GM23338 (cell line): ENCODE measurements around the gene LRATD1. TPM values are rescaled to one million over a fixed set of nuclear protein-coding genes. Genes with fewer than 3 reads are reported as not detected.

Experiments
- ATAC-seq: fragments of 200-7000 bp; cut with Tn5 transposase; 3 replicates; pipeline ENCODE4 v1.9.1; 2020
- DNase-seq: peaks from one replicate; pipeline ENCODE4 v3.0.0-alpha.2; 2015; ENCODE audit warnings: low spot score
- H2AFZ ChIP-seq: fragments of 200-600 bp; sonication (generic); 2 replicates; pipeline ENCODE4 v1.8.0; 2016; ENCODE audit warnings: antibody characterized with exemption, mild to moderate bottlenecking, moderate library complexity
- H3F3A ChIP-seq: fragments of 200-600 bp; sonication (generic); replicated peaks from 2 replicates; pipeline ENCODE4 v1.8.0; 2017; ENCODE audit warnings: antibody characterized with exemption, mixed run types, low read depth
- H3K27ac ChIP-seq: fragments of 200-600 bp; sonication (generic); 2 replicates; pipeline ENCODE4 v1.6.1; 2016; ENCODE audit warnings: low read depth
- H3K27me3 ChIP-seq: fragments of 200-600 bp; sonication (generic); 2 replicates; pipeline ENCODE4 v1.8.0; 2016; ENCODE audit warnings: mild to moderate bottlenecking, mixed run types, moderate library complexity; ENCODE audit not compliant: insufficient read depth
- H3K36me3 ChIP-seq: fragments of 200-600 bp; sonication (generic); 2 replicates; pipeline ENCODE4 v1.8.0; 2016; ENCODE audit warnings: mild to moderate bottlenecking; ENCODE audit not compliant: insufficient read depth
- H3K4me1 ChIP-seq: fragments of 200-600 bp; sonication (generic); 2 replicates; pipeline ENCODE4 v1.8.0; 2016; ENCODE audit warnings: mild to moderate bottlenecking, moderate library complexity; ENCODE audit not compliant: insufficient read depth
- H3K4me2 ChIP-seq: fragments of 200-600 bp; sonication (generic); 2 replicates; pipeline ENCODE4 v1.7.1; 2017; ENCODE audit warnings: mixed run types
- H3K4me3 ChIP-seq: fragments of 200-600 bp; sonication (generic); 2 replicates; pipeline ENCODE4 v1.6.1; 2016; ENCODE audit warnings: mixed run types
- H3K79me2 ChIP-seq: fragments of 200-600 bp; sonication (generic); replicated peaks from 2 replicates; pipeline ENCODE4 v1.8.0; 2017; ENCODE audit warnings: mild to moderate bottlenecking; ENCODE audit not compliant: insufficient read depth
- H3K9me2 ChIP-seq: fragments of 200-600 bp; sonication (generic); 2 replicates; pipeline ENCODE4 v1.8.0; 2017; ENCODE audit not compliant: insufficient read depth
- H4K20me1 ChIP-seq: fragments of 200-600 bp; sonication (generic); replicated peaks from 2 replicates; pipeline ENCODE4 v1.8.0; 2017; ENCODE audit warnings: mild to moderate bottlenecking; ENCODE audit not compliant: insufficient read depth
- H3K27ac Mint-ChIP-seq: 2 replicates; pipeline ENCODE4 v1.8.0; 2020; ENCODE audit warnings: inconsistent platforms, mild to moderate bottlenecking, moderate library complexity, mixed read lengths
- H3K27me3 Mint-ChIP-seq: 3 replicates; pipeline ENCODE4 v1.8.0; 2022; ENCODE audit warnings: low read depth, mild to moderate bottlenecking, moderate library complexity, mixed read lengths, inconsistent platforms; ENCODE audit not compliant: insufficient read depth, poor library complexity
- H3K36me3 Mint-ChIP-seq: 3 replicates; pipeline ENCODE4 v1.8.0; 2021; ENCODE audit warnings: low read depth, mild to moderate bottlenecking, inconsistent platforms, moderate library complexity, mixed read lengths
- H3K4me1 Mint-ChIP-seq: 3 replicates; pipeline ENCODE4 v1.8.0; 2020; ENCODE audit warnings: mild to moderate bottlenecking, inconsistent platforms, mixed read lengths
- H3K4me3 Mint-ChIP-seq: 3 replicates; pipeline ENCODE4 v1.8.0; 2021; ENCODE audit warnings: moderate library complexity, mild to moderate bottlenecking, inconsistent platforms, mixed read lengths
- H3K9me3 Mint-ChIP-seq: 3 replicates; pipeline ENCODE4 v1.8.0; 2020; ENCODE audit warnings: moderate library complexity, mild to moderate bottlenecking, inconsistent platforms, mixed read lengths
- CREB1 ChIP-seq: fragments of 250-450 bp; sonication (Bioruptor Pico); IDR thresholded peaks from 2 replicates; pipeline ENCODE4 v1.5.0; 2020; ENCODE audit warnings: low read depth, mild to moderate bottlenecking, moderate library complexity
- JUNB ChIP-seq: IDR thresholded peaks from one replicate; pipeline ENCODE4 v1.6.1; 2016; ENCODE audit warnings: antibody characterized with exemption; ENCODE audit not compliant: unreplicated experiment
- POLR2AphosphoS5 ChIP-seq: IDR thresholded peaks from 2 replicates; pipeline ENCODE4 v1.6.1; 2016; ENCODE audit warnings: antibody characterized with exemption, low read depth
- STAT1 ChIP-seq: IDR thresholded peaks from one replicate; pipeline ENCODE4 v1.6.1; 2016; ENCODE audit warnings: antibody characterized with exemption; ENCODE audit not compliant: unreplicated experiment
- ZNF114 ChIP-seq: fragments of 250-450 bp; sonication (Bioruptor Pico); IDR thresholded peaks from 2 replicates; pipeline ENCODE4 v1.5.0; 2020; ENCODE audit warnings: mild to moderate bottlenecking, moderate library complexity
- ZNF331 ChIP-seq: fragments of 250-450 bp; sonication (Bioruptor Pico); IDR thresholded peaks from 2 replicates; pipeline ENCODE4 v1.5.0; 2020; ENCODE audit warnings: low read depth, mild to moderate bottlenecking, moderate library complexity
- polyA plus RNA-seq: library from polyadenylated mRNA; unstranded; fragments of >200 nt; fragmentation: Nextera tagmentation; extraction: Ambion mirVana; gene quantifications from 2 replicates; pipeline ENCODE4 v1.2.1, GENCODE V29; 2016
- total RNA-seq: library from RNA; depleted of rRNA; stranded (reverse); fragments of >200 nt; shearing (Covaris generic); gene quantifications from 2 replicates; pipeline ENCODE4 v1.2.3, GENCODE V29; 2014
- TF ChIP-seq, protein P1 (sequence below): IDR thresholded peaks from 2 replicates; pipeline ENCODE4 v1.6.1; 2016; ENCODE audit warnings: antibody characterized with exemption
- TF ChIP-seq, protein P2 (sequence below): IDR thresholded peaks from one replicate; pipeline ENCODE4 v1.6.1; 2018; ENCODE audit warnings: antibody characterized with exemption; ENCODE audit not compliant: unreplicated experiment
- TF ChIP-seq, protein P3 (sequence below), 2 experiments: fragments of 200-600 bp in 1 of 2; sonication (generic) in 1 of 2; conservative IDR thresholded peaks; 2 replicates each; pipeline versions ENCODE4 v1.5.1 to v1.6.1; 2016 to 2017; ENCODE audit warnings: antibody characterized with exemption in 2 of 2, low read depth in 2 of 2, mild to moderate bottlenecking in 2 of 2, moderate library complexity in 1 of 2

LRATD1 gene
- total and polyA plus RNA-seq, 2 experiments from 2014 or later = 2.7 to 5.7 TPM

DNA sequence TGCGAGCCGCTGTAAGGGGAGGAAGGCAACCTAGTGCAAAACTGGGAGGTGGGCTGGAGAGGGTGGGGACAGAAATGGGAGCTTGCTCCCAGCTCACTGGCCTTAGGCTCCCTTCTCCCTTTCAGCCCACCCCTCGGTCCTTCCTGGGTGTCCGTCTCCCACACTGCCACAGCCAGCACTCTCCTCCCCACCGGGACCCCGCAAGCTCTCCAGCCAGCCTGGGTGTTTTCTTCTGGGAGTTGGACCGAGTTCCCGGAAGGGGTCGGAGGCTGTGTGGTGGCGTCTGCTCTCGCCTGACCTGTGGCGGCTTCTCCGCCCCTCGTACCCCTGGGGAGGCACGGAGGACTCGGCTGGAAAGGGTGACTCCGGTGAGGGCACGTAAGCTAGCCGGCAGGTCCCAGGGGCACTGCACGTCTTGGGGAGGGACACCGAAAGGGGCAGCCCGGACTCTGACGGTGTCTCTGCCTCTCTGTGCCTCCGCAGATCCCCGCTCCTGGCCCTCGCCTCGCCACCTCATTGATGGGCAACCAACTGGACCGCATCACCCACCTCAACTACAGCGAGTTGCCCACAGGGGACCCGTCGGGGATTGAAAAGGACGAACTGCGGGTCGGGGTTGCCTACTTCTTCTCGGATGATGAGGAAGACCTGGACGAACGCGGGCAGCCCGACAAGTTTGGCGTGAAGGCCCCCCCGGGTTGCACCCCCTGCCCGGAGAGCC lies 1.1 kb downstream of the LRATD1 start:
- peak overlapping the region; percentile 77 for H3K4me3 ChIP-seq
- no peak overlapping the region for H3K27ac ChIP-seq
- H3K9me3 Mint-ChIP-seq = no peaks in the 10 kb centered on the region
- TF ChIP-seq, protein P1, sequence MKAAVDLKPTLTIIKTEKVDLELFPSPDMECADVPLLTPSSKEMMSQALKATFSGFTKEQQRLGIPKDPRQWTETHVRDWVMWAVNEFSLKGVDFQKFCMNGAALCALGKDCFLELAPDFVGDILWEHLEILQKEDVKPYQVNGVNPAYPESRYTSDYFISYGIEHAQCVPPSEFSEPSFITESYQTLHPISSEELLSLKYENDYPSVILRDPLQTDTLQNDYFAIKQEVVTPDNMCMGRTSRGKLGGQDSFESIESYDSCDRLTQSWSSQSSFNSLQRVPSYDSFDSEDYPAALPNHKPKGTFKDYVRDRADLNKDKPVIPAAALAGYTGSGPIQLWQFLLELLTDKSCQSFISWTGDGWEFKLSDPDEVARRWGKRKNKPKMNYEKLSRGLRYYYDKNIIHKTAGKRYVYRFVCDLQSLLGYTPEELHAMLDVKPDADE = no peak
- TF ChIP-seq, protein P2, sequence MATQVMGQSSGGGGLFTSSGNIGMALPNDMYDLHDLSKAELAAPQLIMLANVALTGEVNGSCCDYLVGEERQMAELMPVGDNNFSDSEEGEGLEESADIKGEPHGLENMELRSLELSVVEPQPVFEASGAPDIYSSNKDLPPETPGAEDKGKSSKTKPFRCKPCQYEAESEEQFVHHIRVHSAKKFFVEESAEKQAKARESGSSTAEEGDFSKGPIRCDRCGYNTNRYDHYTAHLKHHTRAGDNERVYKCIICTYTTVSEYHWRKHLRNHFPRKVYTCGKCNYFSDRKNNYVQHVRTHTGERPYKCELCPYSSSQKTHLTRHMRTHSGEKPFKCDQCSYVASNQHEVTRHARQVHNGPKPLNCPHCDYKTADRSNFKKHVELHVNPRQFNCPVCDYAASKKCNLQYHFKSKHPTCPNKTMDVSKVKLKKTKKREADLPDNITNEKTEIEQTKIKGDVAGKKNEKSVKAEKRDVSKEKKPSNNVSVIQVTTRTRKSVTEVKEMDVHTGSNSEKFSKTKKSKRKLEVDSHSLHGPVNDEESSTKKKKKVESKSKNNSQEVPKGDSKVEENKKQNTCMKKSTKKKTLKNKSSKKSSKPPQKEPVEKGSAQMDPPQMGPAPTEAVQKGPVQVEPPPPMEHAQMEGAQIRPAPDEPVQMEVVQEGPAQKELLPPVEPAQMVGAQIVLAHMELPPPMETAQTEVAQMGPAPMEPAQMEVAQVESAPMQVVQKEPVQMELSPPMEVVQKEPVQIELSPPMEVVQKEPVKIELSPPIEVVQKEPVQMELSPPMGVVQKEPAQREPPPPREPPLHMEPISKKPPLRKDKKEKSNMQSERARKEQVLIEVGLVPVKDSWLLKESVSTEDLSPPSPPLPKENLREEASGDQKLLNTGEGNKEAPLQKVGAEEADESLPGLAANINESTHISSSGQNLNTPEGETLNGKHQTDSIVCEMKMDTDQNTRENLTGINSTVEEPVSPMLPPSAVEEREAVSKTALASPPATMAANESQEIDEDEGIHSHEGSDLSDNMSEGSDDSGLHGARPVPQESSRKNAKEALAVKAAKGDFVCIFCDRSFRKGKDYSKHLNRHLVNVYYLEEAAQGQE = no peak
- TF ChIP-seq STAT1 (no peak), POLR2AphosphoS5 (no peak), ZNF114 (CRISPR knock-in tag) (no peak), JUNB (no peak)
- TF ChIP-seq, protein P3, sequence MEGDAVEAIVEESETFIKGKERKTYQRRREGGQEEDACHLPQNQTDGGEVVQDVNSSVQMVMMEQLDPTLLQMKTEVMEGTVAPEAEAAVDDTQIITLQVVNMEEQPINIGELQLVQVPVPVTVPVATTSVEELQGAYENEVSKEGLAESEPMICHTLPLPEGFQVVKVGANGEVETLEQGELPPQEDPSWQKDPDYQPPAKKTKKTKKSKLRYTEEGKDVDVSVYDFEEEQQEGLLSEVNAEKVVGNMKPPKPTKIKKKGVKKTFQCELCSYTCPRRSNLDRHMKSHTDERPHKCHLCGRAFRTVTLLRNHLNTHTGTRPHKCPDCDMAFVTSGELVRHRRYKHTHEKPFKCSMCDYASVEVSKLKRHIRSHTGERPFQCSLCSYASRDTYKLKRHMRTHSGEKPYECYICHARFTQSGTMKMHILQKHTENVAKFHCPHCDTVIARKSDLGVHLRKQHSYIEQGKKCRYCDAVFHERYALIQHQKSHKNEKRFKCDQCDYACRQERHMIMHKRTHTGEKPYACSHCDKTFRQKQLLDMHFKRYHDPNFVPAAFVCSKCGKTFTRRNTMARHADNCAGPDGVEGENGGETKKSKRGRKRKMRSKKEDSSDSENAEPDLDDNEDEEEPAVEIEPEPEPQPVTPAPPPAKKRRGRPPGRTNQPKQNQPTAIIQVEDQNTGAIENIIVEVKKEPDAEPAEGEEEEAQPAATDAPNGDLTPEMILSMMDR (conservative IDR thresholded peaks at IDR 0.05; ENCODE audit: low read depth in 2 of 2) = no peak
- H3K36me3 ChIP-seq = no peaks in the 10 kb centered on the region
- no peaks in the 10 kb centered on the region for H3K79me2 ChIP-seq
- DNase-seq (peak; percentile 11), ATAC-seq (peak; percentile 2)
- H2AFZ ChIP-seq = peak overlapping the region; percentile 94
- H3K4me1 ChIP-seq = peaks cover 14% of the 10 kb centered on the region
- peak overlapping the region; percentile 81 for H3K4me3 Mint-ChIP-seq
- H3K27ac Mint-ChIP-seq = no peak overlapping the region
- peak overlapping the region; percentile 97 for H3K4me2 ChIP-seq
- no peaks in the 10 kb centered on the region for H4K20me1 ChIP-seq
- peaks cover 48% of the 10 kb centered on the region for H3K27me3 Mint-ChIP-seq
- H3F3A ChIP-seq = no peaks in the 10 kb centered on the region
- H3K27me3 ChIP-seq = peaks cover 77% of the 10 kb centered on the region
- no peaks in the 10 kb centered on the region; the same call in 2 of the 3 replicates for H3K36me3 Mint-ChIP-seq
- H3K4me1 Mint-ChIP-seq = peaks cover 27% of the 10 kb centered on the region
- no peaks in the 10 kb centered on the region for H3K9me2 ChIP-seq

DNA sequence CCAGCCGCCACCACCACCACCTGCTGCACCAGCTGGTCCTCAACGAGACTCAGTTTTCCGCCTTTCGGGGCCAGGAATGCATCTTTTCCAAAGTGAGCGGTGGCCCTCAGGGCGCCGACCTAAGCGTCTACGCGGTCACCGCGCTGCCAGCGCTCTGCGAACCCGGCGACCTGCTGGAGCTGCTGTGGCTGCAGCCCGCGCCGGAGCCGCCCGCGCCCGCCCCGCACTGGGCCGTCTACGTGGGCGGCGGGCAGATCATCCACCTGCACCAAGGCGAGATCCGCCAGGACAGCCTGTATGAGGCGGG lies 1.6 kb downstream of the LRATD1 start:
- no peak overlapping the region for H3K27ac Mint-ChIP-seq
- H3K9me2 ChIP-seq = no peaks in the 10 kb centered on the region
- peak overlapping the region; percentile 91 for H2AFZ ChIP-seq
- DNase-seq = no peak
- H3K79me2 ChIP-seq = no peaks in the 10 kb centered on the region
- H3K4me3 Mint-ChIP-seq = peak overlapping the region; percentile 81
- ATAC-seq = no peak
- H3K36me3 ChIP-seq = no peaks in the 10 kb centered on the region
- no peaks in the 10 kb centered on the region for H3K9me3 Mint-ChIP-seq
- H3K36me3 Mint-ChIP-seq = no peaks in the 10 kb centered on the region; the same call in 2 of the 3 replicates
- H3F3A ChIP-seq = no peaks in the 10 kb centered on the region
- peaks cover 14% of the 10 kb centered on the region for H3K4me1 ChIP-seq
- H3K4me1 Mint-ChIP-seq = peaks cover 27% of the 10 kb centered on the region
- peak overlapping the region; percentile 77 for H3K4me3 ChIP-seq
- peaks cover 48% of the 10 kb centered on the region for H3K27me3 Mint-ChIP-seq
- peaks cover 77% of the 10 kb centered on the region for H3K27me3 ChIP-seq
- H4K20me1 ChIP-seq = no peaks in the 10 kb centered on the region
- no peak overlapping the region for H3K27ac ChIP-seq
- H3K4me2 ChIP-seq = peak overlapping the region; percentile 97
- TF ChIP-seq POLR2AphosphoS5 (no peak), ZNF331 (CRISPR knock-in tag) (no peak), JUNB (no peak), STAT1 (no peak), CREB1 (CRISPR knock-in tag) (no peak)
- TF ChIP-seq, protein P1 = no peak
